RWPE1 (cell line): ENCODE results near the gene TTLL6.

Source experiments
- CTCF ChIA-PET: fragments of 350-600 bp; sonication (Branson Sonifier 250); formaldehyde crosslinking; extraction: SDS; loops from one replicate; lab custom pipeline; 2021; lab: Yijun Ruan, JAX
- POLR2A ChIA-PET: fragments of 400-600 bp; formaldehyde crosslinking; extraction: SDS; loops from one replicate; lab custom pipeline; 2020; ENCODE audit warnings: antibody characterized with exemption; ENCODE audit not compliant: low non-redundant PET; lab: Yijun Ruan, JAX
- DNase-seq: peaks from one replicate; pipeline ENCODE4 v3.0.0; 2012; ENCODE audit warnings: low spot score
- H3K27ac ChIP-seq: fragments of 450-650 bp; 2 replicates; pipeline ENCODE4 v1.5.1; 2017
- CTCF ChIP-seq: fragments of 450-650 bp; conservative IDR thresholded peaks from 2 replicates; pipeline ENCODE4 v1.5.1; 2017; ENCODE audit warnings: low read depth, mild to moderate bottlenecking

Gene TTLL6

GRCh38 chr17:48751733-48752398 lies 65.2 kb downstream of the TTLL6 start:
- no peak for TF ChIP-seq CTCF
- no peak overlapping the region for H3K27ac ChIP-seq
- ChIA-PET POLR2A (interaction anchor here (0.5 kb wide), 1 partner anchor 583 kb away, joined by 5 read pairs; no protein-coding TSS in a partner anchor), CTCF (interaction anchor here (0.7 kb wide), 1 partner anchor 294 kb away, joined by 3 read pairs; no protein-coding TSS in a partner anchor)
- no peak for DNase-seq

- H3K27ac ChIP-seq: no peak overlapping the region
- ChIA-PET POLR2A (interaction anchor here (0.5 kb wide), 1 partner anchor 584 kb away, joined by 5 read pairs; no protein-coding TSS in a partner anchor), CTCF (interaction anchor here (0.7 kb wide), 1 partner anchor 294 kb away, joined by 3 read pairs; no protein-coding TSS in a partner anchor)
- no peak for DNase-seq
- TF ChIP-seq CTCF: no peak
Measured at GRCh38 chr17:48751172-48751571, 65.9 kb downstream of the TTLL6 start.

- H3K27ac ChIP-seq: no peak overlapping the region
- POLR2A ChIA-PET: no interaction called here
- CTCF ChIA-PET: interaction anchor here (1.2 to 1.4 kb wide), 2 partner anchors 26 to 129 kb away, joined by 3 to 6 read pairs; no protein-coding TSS in a partner anchor
- no peak for DNase-seq
- no peak for TF ChIP-seq CTCF
Measured at GRCh38 chr17:48749621-48750553, 67.1 kb downstream of the TTLL6 start.

- CTCF ChIA-PET: interaction anchor here (0.7 to 1.4 kb wide), 4 partner anchors 17 to 595 kb away, joined by 3 to 6 read pairs (median 4); no protein-coding TSS in a partner anchor
- TF ChIP-seq CTCF: no peak
- POLR2A ChIA-PET: no interaction called here
- no peak overlapping the region for H3K27ac ChIP-seq
- no peak for DNase-seq
Measured at GRCh38 chr17:48748718-48749566, 68.1 kb downstream of the TTLL6 start.

GRCh38 chr17:48747445-48748363 lies 69.3 kb downstream of the TTLL6 start:
- no peak overlapping the region for H3K27ac ChIP-seq
- ChIA-PET CTCF (interaction anchor here (0.6 to 1.4 kb wide), 3 partner anchors 24 to 488 kb away, joined by 3 to 5 read pairs (median 3); no protein-coding TSS in a partner anchor), POLR2A (no interaction called here)
- no peak for DNase-seq
- no peak for TF ChIP-seq CTCF
